Loucy (cell line): Measurements from ENCODE around the gene ZNF80.
"Not testable (repeated sequence)": the region's sequence is repeated elsewhere in the genome, so short reads cannot be mapped to it uniquely, and the experiment has no call there.

Experiments
- H2AFZ ChIP-seq: fragments of 200-600 bp; sonication (generic); 2 replicates; pipeline ENCODE4 v1.6.0; 2016; ENCODE audit warnings: antibody characterized with exemption, mild to moderate bottlenecking, low read length, moderate library complexity
- H3F3A ChIP-seq: fragments of 200-600 bp; 2 replicates; pipeline ENCODE4 v1.6.0; 2016; ENCODE audit warnings: antibody characterized with exemption, low read depth, mild to moderate bottlenecking
- H3K27me3 ChIP-seq: fragments of 200-600 bp; sonication (generic); 2 replicates; pipeline ENCODE4 v1.6.1; 2014; ENCODE audit warnings: low read length, mild to moderate bottlenecking; ENCODE audit not compliant: insufficient read depth, poor library complexity, severe bottlenecking
- H3K36me3 ChIP-seq: fragments of 200-600 bp; sonication (generic); 2 replicates; pipeline ENCODE4 v1.6.1; 2016; ENCODE audit warnings: low read length; ENCODE audit not compliant: insufficient read depth
- H3K4me1 ChIP-seq: fragments of 200-600 bp; sonication (generic); 2 replicates; pipeline ENCODE4 v1.5.1; 2014; ENCODE audit warnings: low read length, mild to moderate bottlenecking; ENCODE audit not compliant: insufficient read depth, poor library complexity, severe bottlenecking
- H3K4me2 ChIP-seq: fragments of 200-600 bp; sonication (generic); 2 replicates; pipeline ENCODE4 v1.6.0; 2014; ENCODE audit warnings: antibody characterized with exemption, low read length, low read depth, mild to moderate bottlenecking; ENCODE audit not compliant: poor library complexity, severe bottlenecking
- H3K4me3 ChIP-seq: fragments of 200-600 bp; sonication (generic); 2 replicates; pipeline ENCODE4 v1.5.1; 2014; ENCODE audit warnings: low read length, mild to moderate bottlenecking, mixed read lengths; ENCODE audit not compliant: poor library complexity, severe bottlenecking
- H3K79me2 ChIP-seq: fragments of 200-600 bp; sonication (generic); 2 replicates; pipeline ENCODE4 v1.6.1; 2014; ENCODE audit warnings: low read length; ENCODE audit not compliant: insufficient read depth
- H3K9ac ChIP-seq: fragments of 200-600 bp; sonication (generic); 2 replicates; pipeline ENCODE4 v1.6.0; 2014; ENCODE audit warnings: mild to moderate bottlenecking, low read depth, low read length, moderate library complexity; ENCODE audit not compliant: poor library complexity, severe bottlenecking
- H3K9me2 ChIP-seq: fragments of 200-600 bp; sonication (generic); replicated peaks from 2 replicates; pipeline ENCODE4 v1.6.1; 2016; ENCODE audit warnings: low read depth, low read length, mixed read lengths
- H3K9me3 ChIP-seq: fragments of 200-600 bp; sonication (generic); 2 replicates; pipeline ENCODE4 v1.6.1; 2014; ENCODE audit warnings: mild to moderate bottlenecking, antibody characterized with exemption, low read length, low read depth; ENCODE audit not compliant: insufficient read depth
- H4K20me1 ChIP-seq: fragments of 200-600 bp; sonication (generic); 2 replicates; pipeline ENCODE4 v1.6.0; 2014; ENCODE audit warnings: antibody characterized with exemption, low read length, mild to moderate bottlenecking; ENCODE audit not compliant: insufficient read depth, poor library complexity, severe bottlenecking
- CTCF ChIP-seq: fragments of 200-600 bp; sonication (generic); conservative IDR thresholded peaks from 2 replicates; pipeline ENCODE4 v1.5.1; 2014; ENCODE audit warnings: mild to moderate bottlenecking, antibody characterized with exemption, low read length
- EZH2phosphoT487 ChIP-seq: fragments of 200-600 bp; IDR thresholded peaks from 2 replicates; pipeline ENCODE4 v1.6.1; 2018; ENCODE audit warnings: antibody characterized with exemption, mild to moderate bottlenecking, moderate library complexity, borderline replicate concordance

The ZNF80 gene

GRCh38 chr3:114237478-114237877, at the start of gene ZNF80:
TSS of gene ZNF80 (minus strand) at chr3:114237578. CDS start at chr3:114237074, 504 bp downstream.
- H2AFZ ChIP-seq, result not testable (repeated sequence)

GRCh38 chr3:114286266-114286665, 48.9 kb upstream of the ZNF80 start:
- no peak overlapping the region for H3K4me2 ChIP-seq

More at GRCh38 chr3:114237478-114237877, at the start of gene ZNF80:
- not testable (repeated sequence) for H3F3A ChIP-seq, H3K4me2 ChIP-seq, H3K9me3 ChIP-seq, H3K4me3 ChIP-seq, H3K36me3 ChIP-seq, H3K9me2 ChIP-seq, H4K20me1 ChIP-seq, H3K9ac ChIP-seq, H3K79me2 ChIP-seq, H3K27me3 ChIP-seq
- peaks cover 12% of the 10 kb centered on the region for H3K4me1 ChIP-seq

GRCh38 chr3:114285648-114286230, 48.4 kb upstream of the ZNF80 start:
- no peaks in the 10 kb centered on the region for H3K9me2 ChIP-seq
- TF ChIP-seq EZH2phosphoT487, result no peak
- no peak for TF ChIP-seq CTCF
- H3K36me3 ChIP-seq, result no peaks in the 10 kb centered on the region
- H3K9ac ChIP-seq, result no peak overlapping the region
- no peaks in the 10 kb centered on the region for H3K9me3 ChIP-seq
- no peaks in the 10 kb centered on the region for H4K20me1 ChIP-seq
- no peaks in the 10 kb centered on the region for H3K79me2 ChIP-seq
- H3K4me3 ChIP-seq, result no peak overlapping the region
- no peaks in the 10 kb centered on the region for H3K4me1 ChIP-seq
- H2AFZ ChIP-seq, result no peak overlapping the region
- no peak overlapping the region for H3K4me2 ChIP-seq
- no peaks in the 10 kb centered on the region for H3F3A ChIP-seq
- H3K27me3 ChIP-seq, result no peaks in the 10 kb centered on the region

More at GRCh38 chr3:114286266-114286665, 48.9 kb upstream of the ZNF80 start:
- Histone ChIP-seq H3K4me3 (no peak overlapping the region), H3K9me2 (no peaks in the 10 kb centered on the region), H3K9me3 (no peaks in the 10 kb centered on the region), H3K9ac (no peak overlapping the region), H3K36me3 (no peaks in the 10 kb centered on the region), H3K27me3 (no peaks in the 10 kb centered on the region), H3F3A (no peaks in the 10 kb centered on the region), H2AFZ (no peak overlapping the region), H3K79me2 (no peaks in the 10 kb centered on the region), H4K20me1 (no peaks in the 10 kb centered on the region), H3K4me1 (no peaks in the 10 kb centered on the region)
- TF ChIP-seq EZH2phosphoT487, result no peak
- no peak for TF ChIP-seq CTCF

GRCh38 chr3:114284644-114285043, 47.3 kb upstream of the ZNF80 start:
- Histone ChIP-seq H3K4me1 (no peaks in the 10 kb centered on the region), H3K9me3 (no peaks in the 10 kb centered on the region), H3K4me2 (no peak overlapping the region), H3K36me3 (no peaks in the 10 kb centered on the region), H3K9ac (no peak overlapping the region), H4K20me1 (no peaks in the 10 kb centered on the region), H3K4me3 (no peak overlapping the region), H3K9me2 (no peaks in the 10 kb centered on the region), H3F3A (no peaks in the 10 kb centered on the region), H3K79me2 (no peaks in the 10 kb centered on the region), H2AFZ (no peak overlapping the region), H3K27me3 (no peaks in the 10 kb centered on the region)
- no peak for TF ChIP-seq CTCF
- no peak for TF ChIP-seq EZH2phosphoT487

- H3K4me2 ChIP-seq, H3K4me3 ChIP-seq, H3K9ac ChIP-seq, H3K9me3 ChIP-seq, H3K9me2 ChIP-seq, H3K36me3 ChIP-seq, H3K79me2 ChIP-seq, H2AFZ ChIP-seq, H3K27me3 ChIP-seq, H3F3A ChIP-seq, H4K20me1 ChIP-seq, H3K4me1 ChIP-seq: not testable (repeated sequence)
These were observed 39.5 kb upstream of the ZNF80 start for GRCh38 chr3:114276856-114277255.
